ENCODE measurements around the gene DACH2.

Gene DACH2

DNA sequence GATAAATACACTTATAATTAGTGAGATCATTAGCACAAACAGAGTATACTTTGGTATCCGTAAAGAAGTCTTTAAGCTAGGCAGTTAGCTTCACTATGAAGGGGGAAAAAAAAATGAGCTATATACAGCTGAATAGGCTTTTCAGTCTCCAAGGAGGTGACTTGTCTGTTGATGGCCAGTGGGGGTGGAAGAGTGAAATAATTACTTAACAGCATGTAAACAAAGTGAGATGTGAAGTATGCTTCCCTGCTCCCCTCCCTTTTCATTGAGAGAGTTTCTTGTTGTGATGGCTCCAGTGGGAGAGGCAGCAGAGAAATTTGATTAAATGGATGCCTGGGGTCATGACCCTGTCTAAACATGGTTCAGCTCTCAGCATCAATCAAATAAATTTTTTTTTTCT lies 180.9 kb downstream of the DACH2 start:
- no peak for DNase-seq

- no peak for DNase-seq
Measured at GRCh38 chrX:86348669-86349068, 200.4 kb downstream of the DACH2 start.

- DNase-seq: no peak
Measured at GRCh38 chrX:86349115-86349514, 200.9 kb downstream of the DACH2 start.

- DNase-seq: no peak
Measured at GRCh38 chrX:86369847-86370630, 221.8 kb downstream of the DACH2 start.

DNA sequence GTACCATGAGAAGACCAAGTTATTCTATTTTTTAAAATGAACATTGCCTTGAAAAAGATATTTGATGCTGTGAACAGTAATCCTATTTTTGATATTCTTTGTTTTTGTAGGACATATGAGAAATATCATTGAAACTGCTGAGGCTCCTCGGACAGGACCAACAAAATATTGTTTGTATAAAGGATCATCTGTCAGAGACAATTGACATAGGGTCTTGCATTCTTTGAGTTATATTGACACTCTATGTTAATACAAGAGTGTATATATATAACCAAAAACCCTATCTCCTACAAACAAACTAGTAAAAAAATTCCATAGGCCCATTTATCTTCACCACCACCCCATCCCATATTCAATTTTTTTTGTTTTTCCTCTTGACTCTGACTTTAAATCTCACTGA lies 222.7 kb downstream of the DACH2 start:
- DNase-seq: no peak

DNA sequence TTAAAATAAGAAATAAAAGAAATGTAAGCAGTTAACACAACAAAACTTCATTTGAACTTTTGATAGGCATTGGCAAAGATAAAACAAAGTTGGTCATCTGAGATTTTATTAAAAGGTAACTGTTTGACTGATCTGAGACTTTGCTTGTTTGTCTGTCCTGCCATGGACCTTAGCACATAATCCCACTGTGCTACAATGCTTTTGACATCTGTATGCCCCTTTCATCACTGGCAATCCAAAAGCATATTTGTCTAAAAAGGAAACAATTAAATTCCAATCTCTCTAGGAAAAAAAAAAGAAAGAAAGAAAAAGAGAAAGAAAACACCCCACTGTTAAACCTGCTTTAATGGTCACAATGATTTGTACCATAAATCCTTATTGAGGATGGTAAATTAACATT lies 231.0 kb downstream of the DACH2 start:
- DNase-seq: no peak

GRCh38 chrX:86383681-86384540 lies 235.7 kb downstream of the DACH2 start:
- DNase-seq: no peak

DNA sequence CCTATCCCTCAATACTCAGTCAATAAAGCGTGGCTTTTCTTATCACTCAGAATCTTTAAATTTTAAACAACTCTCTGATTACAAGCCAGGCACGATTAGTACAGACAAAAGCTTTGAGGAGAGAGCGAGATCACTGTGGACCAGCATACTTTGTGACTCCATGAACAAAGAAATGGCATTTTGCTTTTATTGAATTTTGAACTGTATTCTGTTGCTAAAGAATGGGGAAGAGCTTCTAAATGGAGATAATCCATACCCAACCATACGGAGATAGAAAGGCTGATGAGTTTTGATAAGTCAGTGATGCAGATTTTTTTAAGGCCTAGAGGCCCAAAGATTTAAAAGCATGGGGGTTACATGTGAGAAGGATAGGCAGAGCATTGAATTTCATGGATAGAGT lies 259.1 kb downstream of the DACH2 start:
- DNase-seq: no peak

DNA sequence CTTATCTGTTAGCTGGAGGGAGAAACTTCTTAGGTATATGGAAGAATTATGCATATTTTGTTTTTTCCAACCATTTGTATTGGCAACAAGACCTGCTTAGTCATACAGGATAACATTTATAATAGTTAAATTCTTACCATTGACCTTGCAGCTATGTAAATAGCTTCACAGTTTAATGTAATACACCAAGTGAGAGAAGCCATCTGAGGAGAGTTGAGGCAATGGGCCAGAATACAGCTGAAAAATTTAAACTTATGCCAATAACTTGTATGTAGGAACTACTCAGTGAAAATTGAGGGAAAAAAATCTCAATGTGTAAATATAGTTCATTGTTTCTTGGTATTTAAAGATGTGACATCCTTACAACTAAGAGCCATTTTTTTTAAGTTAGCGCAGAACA lies 273.5 kb downstream of the DACH2 start:
- DNase-seq: no peak

GRCh38 chrX:86436116-86436515 lies 287.9 kb downstream of the DACH2 start:
- DNase-seq: no peak

GRCh38 chrX:86455495-86455894 lies 307.2 kb downstream of the DACH2 start:
- DNase-seq: no peak

- DNase-seq: no peak
Measured at GRCh38 chrX:86460760-86461159, 312.5 kb downstream of the DACH2 start.

- DNase-seq: no peak
Measured at GRCh38 chrX:86504297-86504696, 356.0 kb downstream of the DACH2 start.

DNA sequence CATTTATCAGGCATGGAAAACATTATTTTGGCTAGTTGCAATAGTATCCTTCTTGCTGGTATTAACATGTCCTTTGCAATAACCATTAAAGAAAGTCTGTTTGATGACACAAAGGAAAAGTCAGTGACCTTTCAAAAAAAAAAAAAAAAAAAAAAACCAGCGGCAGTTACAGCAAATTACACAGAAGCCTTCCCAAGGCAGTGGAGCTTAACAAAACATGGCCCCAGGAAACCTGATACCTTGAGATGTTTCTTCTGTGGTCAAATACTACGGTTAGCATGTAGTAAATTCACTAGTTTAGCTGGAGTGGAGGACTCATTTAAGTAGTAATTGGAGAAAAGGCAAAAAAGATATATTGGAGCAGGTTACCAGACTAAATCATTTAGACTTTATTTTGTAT lies 359.1 kb downstream of the DACH2 start:
- no peak for DNase-seq

GRCh38 chrX:86579777-86580176 lies 431.5 kb downstream of the DACH2 start:
- no peak for DNase-seq

- DNase-seq: no peak
Measured at GRCh38 chrX:86604607-86605006, 456.4 kb downstream of the DACH2 start.

GRCh38 chrX:86696951-86697350 lies 548.7 kb downstream of the DACH2 start:
- DNase-seq: no peak

DNA sequence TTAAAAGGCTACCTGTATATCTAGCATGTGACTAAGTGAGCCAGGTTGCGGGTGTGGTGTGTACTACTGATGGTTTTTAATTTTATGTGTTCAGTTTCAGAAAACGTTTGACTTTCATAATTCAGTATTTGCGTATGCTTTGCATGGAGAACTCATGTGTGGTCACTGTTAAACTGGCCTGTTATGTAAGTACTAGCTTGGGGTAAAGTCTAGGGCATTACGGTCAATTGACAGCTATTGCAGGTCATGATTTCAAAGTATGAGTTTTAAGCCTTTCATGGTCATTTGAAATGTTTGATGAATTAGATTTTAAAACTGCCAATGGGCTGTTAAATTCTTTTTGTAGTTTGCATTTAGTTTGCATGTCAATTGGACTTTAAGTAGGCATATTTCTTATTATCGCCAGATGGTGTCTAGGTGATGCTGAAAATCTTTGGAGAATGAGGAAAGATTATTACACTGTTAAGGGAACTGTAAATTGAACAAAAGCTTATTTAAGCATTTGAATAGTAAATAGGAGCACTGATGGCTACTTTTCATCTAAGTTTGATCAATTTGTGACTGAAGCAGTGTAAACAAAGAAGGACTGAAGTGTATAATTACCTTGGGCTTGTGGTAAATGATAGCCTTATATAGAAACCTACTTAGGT lies 563.4 kb downstream of the DACH2 start:
- DNase-seq: no peak

DNA sequence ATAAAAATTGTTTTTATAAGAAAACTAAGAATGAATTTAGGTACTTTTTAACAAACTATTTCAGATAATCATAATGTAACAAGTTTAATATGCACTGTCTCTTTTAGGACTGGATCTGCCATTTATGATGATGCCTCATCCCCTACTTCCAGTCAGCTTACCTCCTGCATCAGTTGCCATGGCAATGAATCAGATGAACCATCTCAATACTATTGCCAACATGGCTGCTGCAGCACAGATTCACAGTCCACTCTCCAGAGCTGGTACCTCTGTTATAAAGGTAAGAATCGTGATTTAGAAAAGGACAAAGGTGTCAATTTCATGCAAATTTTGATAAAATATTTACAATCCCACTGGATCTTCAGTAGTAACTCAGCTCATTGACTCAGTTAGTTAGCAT lies 566.2 kb downstream of the DACH2 start:
- no peak for DNase-seq

GRCh38 chrX:86724277-86724676 lies 576.0 kb downstream of the DACH2 start:
- no peak for DNase-seq

GRCh38 chrX:86747091-86747490 lies 598.8 kb downstream of the DACH2 start:
- DNase-seq: no peak

DNA sequence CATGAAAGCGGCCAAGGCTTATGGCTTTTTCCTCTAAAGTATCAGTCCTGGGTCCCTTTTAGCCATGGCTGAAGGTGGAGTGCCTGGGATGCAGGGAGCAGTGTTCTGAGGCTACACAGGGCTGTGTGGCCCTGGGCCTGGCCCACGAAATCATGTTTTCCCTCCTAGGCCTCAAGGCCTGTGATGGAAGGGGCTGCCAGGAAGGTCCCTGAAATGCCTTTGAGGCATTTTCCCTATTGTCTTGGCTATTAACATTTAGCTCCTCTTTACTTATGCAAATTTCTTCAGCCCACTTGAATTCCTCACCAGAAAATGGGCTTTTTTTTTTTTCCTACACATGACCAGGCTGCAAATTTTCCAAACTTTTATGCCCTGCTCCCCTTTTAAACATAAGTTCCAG lies 657.0 kb downstream of the DACH2 start:
- no peak for DNase-seq

GRCh38 chrX:86806786-86807185 lies 658.5 kb downstream of the DACH2 start:
- DNase-seq: no peak

- no peak for DNase-seq
Measured at GRCh38 chrX:86809651-86810050, 661.4 kb downstream of the DACH2 start.
